ENCODE measurements around the gene CYSRT1. TPM values are rescaled to one million over a fixed set of nuclear protein-coding genes. Genes with fewer than 3 reads are reported as not detected.

CYSRT1 gene
- polyA plus RNA-seq, 1 of the 3 experiments (the other 2 are of a cell fraction), result 2.1 TPM

DNA sequence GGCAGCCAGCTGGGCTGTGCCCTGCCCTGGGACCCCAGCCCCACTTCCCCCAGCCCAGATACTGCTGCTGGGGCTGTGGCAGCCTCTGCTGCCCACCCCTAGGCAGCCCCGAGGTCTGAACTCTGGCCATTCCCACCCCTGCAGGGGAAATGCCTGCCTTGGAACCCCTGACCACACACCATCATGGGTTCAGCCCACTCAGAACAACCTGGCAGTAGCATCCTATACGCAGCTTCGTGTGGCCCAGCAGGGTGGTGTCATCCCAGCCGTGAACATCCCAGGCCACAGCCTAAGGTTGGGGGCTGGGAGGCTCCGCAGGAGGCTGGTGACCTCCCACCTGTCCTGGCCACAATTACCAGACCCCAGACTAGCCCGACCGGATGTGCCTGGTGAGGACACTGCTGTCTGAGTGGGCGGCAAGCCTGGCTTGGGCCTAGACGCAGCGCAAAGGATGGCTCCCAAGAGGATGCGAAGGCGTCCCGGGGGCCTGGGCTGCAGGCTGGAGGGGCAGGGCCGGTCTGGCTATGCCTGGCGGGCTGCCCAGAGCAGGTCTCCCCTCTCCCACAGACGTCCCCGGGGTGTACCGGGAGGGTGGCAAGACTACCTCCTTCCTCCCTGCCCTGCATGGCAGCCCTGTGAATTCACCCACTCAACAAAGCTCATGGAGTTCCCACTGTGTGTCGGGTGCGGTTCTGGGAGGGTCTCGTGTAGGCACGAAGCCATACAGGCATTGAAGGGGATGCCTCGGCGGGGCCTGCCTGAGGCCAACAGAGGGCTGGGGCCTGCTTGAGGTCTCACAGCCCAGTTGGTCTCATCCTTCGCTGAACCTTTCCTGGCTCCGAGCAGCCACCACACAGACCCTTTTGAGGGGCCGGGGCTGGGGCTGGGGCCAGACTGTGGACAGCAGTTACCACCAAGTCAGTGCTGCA is 4.3 kb downstream of the CYSRT1 start:
- no peak for DNase-seq
- POLR2A ChIA-PET, result interaction anchor here (1.2 kb wide), 1 partner anchor 114 kb away, joined by 3 read pairs; no protein-coding TSS in a partner anchor
- Histone ChIP-seq H3K79me2 (ENCODE audit: insufficient read depth) (no peaks in the 10 kb centered on the region), H4K20me1 (ENCODE audit: insufficient read depth) (no peaks in the 10 kb centered on the region), H3F3A (replicated peaks; ENCODE audit: insufficient read depth) (peaks cover 16% of the 10 kb centered on the region), H2AFZ (ENCODE audit: low read depth) (no peak overlapping the region), H3K9me2 (no peaks in the 10 kb centered on the region), H3K4me1 (ENCODE audit: control insufficient read depth in 1 of 2, insufficient read depth in 2 of 2, low read depth in 1 of 2, low read length in 1 of 2) (peaks cover 0 to 45% of the 10 kb centered on the region in 2 experiments; a peak in 1 of 4 replicates), H3K27ac (ENCODE audit: low read depth in 2 of 2, low read length in 1 of 2) (no peak overlapping the region; a peak in 1 of 4 replicates), H3K9ac (no peak overlapping the region), H3K4me3 (ENCODE audit: low read depth in 2 of 2, low read length in 1 of 2) (no peak overlapping the region), H3K9me3 (no peaks in the 10 kb centered on the region), H3K27me3 (ENCODE audit: insufficient read depth) (no peaks in the 10 kb centered on the region), H3K4me2 (no peak overlapping the region), H3K36me3 (replicated peaks in 1 of 2; ENCODE audit: control insufficient read depth in 1 of 2, insufficient read depth in 2 of 2, low read length in 1 of 2) (no peaks in the 10 kb centered on the region)
- CTCF ChIA-PET, result interaction anchor here (0.9 to 3.8 kb wide), 5 partner anchors 105 to 194 kb away, joined by 3 to 40 read pairs (median 5); no protein-coding TSS in a partner anchor
- 87% methylated on average over 6 of the region's 27 CpGs for WGBS (ENCODE audit: low lambda C conversion rate)
- TF ChIP-seq FOXM1 (IDR thresholded peaks at IDR 0.05; ENCODE audit: low read depth), result no peak

GRCh38 chr9:137229903-137230704 is 5.1 kb downstream of the CYSRT1 start:
- no peaks in the 10 kb centered on the region for H3K9me3 ChIP-seq
- H4K20me1 ChIP-seq (ENCODE audit: insufficient read depth), result no peaks in the 10 kb centered on the region
- H3K4me2 ChIP-seq, result no peak overlapping the region
- WGBS (ENCODE audit: low lambda C conversion rate), result 58% methylated on average over 8 of the region's 31 CpGs
- no peaks in the 10 kb centered on the region for H3K27me3 ChIP-seq (ENCODE audit: insufficient read depth)
- H3K4me3 ChIP-seq (ENCODE audit: low read depth in 2 of 2, low read length in 1 of 2), result no peak overlapping the region
- ChIA-PET POLR2A (interaction anchor here (1.2 kb wide), 1 partner anchor 115 kb away, joined by 3 read pairs; no protein-coding TSS in a partner anchor), CTCF (interaction anchor here (0.9 to 1.5 kb wide), 3 partner anchors 163 to 195 kb away, joined by 3 to 5 read pairs (median 3); no protein-coding TSS in a partner anchor)
- no peak overlapping the region; a peak in 1 of 4 replicates for H3K27ac ChIP-seq (ENCODE audit: low read depth in 2 of 2, low read length in 1 of 2)
- DNase-seq, result no peak
- no peak overlapping the region for H3K9ac ChIP-seq
- H3K36me3 ChIP-seq (replicated peaks in 1 of 2; ENCODE audit: control insufficient read depth in 1 of 2, insufficient read depth in 2 of 2, low read length in 1 of 2), result no peaks in the 10 kb centered on the region
- TF ChIP-seq, protein P1, sequence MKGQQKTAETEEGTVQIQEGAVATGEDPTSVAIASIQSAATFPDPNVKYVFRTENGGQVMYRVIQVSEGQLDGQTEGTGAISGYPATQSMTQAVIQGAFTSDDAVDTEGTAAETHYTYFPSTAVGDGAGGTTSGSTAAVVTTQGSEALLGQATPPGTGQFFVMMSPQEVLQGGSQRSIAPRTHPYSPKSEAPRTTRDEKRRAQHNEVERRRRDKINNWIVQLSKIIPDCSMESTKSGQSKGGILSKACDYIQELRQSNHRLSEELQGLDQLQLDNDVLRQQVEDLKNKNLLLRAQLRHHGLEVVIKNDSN (IDR thresholded peaks at IDR 0.05; ENCODE audit: borderline replicate concordance, low read depth), result no peak
- peaks cover 16% of the 10 kb centered on the region for H3F3A ChIP-seq (replicated peaks; ENCODE audit: insufficient read depth)
- H3K79me2 ChIP-seq (ENCODE audit: insufficient read depth), result no peaks in the 10 kb centered on the region
- H2AFZ ChIP-seq (ENCODE audit: low read depth), result no peak overlapping the region
- no peaks in the 10 kb centered on the region for H3K9me2 ChIP-seq
- H3K4me1 ChIP-seq (ENCODE audit: control insufficient read depth in 1 of 2, insufficient read depth in 2 of 2, low read depth in 1 of 2, low read length in 1 of 2), result peaks cover 0 to 41% of the 10 kb centered on the region in 2 experiments; a peak in 1 of 4 replicates

DNA sequence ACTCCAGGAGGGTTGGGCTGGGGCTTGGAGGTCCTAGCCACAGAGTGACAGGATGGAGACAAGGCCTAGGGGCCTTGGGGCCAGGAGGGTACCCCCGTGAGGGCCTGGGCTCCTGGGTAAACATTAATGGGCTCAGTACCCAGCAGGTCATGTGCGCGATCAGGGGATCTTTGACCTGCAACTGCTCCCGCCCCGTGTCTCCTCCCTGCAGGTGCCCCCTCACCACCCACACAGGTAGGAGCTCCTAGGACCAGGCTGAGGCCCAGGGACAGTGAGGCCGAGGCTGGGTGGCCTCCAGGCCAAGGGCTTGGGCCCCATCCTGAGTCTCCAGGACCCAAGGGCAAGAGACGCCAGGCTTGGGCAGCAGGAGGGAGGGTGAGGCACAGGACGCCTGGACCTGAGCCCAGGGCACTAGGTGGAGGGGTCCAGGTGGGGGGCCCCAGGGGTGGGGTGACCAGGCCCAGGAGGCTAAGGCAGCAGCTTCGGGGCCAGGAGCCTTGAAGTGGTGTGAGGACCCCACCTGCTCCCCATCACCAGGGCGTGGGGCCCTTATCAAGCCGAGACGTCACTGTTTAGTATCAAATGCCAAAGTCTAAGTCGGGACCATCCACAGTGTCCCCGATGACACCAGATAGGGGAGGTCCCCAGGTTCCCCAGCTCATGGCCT is 5.9 kb downstream of the CYSRT1 start, which contains the start of gene SLC34A3:
Gene SLC34A3 (plus strand): TSS at position 197 of the 667 bp plus-strand sequence. CDS start 802 bp downstream, outside the sequence.
- TF ChIP-seq IRF3 (IDR thresholded peaks at IDR 0.05; ENCODE audit: low read depth, low read length), result no peak
- TF ChIP-seq GATA2 (CRISPR knock-in tag; IDR thresholded peaks at IDR 0.05), result no peak
- TF ChIP-seq FOXJ3 (CRISPR knock-in tag; IDR thresholded peaks at IDR 0.05), result no peak
- no peak for TF ChIP-seq SMC3 (IDR thresholded peaks at IDR 0.05; ENCODE audit: low read depth, low read length)
- TF ChIP-seq JUND (IDR thresholded peaks at IDR 0.05), result no peak
- POLR2A ChIA-PET, result no interaction called here
- whole genome bisulfite sequencing (ENCODE audit: low lambda C conversion rate), result 67% methylated on average over 1 of the region's 14 CpGs

More for the DNA sequence above, 5.9 kb downstream of the CYSRT1 start, which contains the start of gene SLC34A3:
- H3K36me3 ChIP-seq (replicated peaks in 1 of 2; ENCODE audit: control insufficient read depth in 1 of 2, insufficient read depth in 2 of 2, low read length in 1 of 2), result no peaks in the 10 kb centered on the region
- DNase-seq, result no peak
- H2AFZ ChIP-seq (ENCODE audit: low read depth), result no peak within 1 kb of the TSS
- no peaks in the 10 kb centered on the region for H3K9me2 ChIP-seq
- no peak within 1 kb of the TSS for H3K4me3 ChIP-seq (ENCODE audit: low read depth in 2 of 2, low read length in 1 of 2)
- no peaks in the 10 kb centered on the region for H3K79me2 ChIP-seq (ENCODE audit: insufficient read depth)
- H3K9ac ChIP-seq, result no peak within 1 kb of the TSS
- H3K4me2 ChIP-seq, result no peak within 1 kb of the TSS
- peaks cover 15% of the 10 kb centered on the region for H3F3A ChIP-seq (replicated peaks; ENCODE audit: insufficient read depth)
- CTCF ChIA-PET, result interaction anchor here (1.1 to 1.5 kb wide), 2 partner anchors 164 to 196 kb away, joined by 3 to 5 read pairs; no protein-coding TSS in a partner anchor
- no peaks in the 10 kb centered on the region for H3K9me3 ChIP-seq
- peaks cover 0 to 35% of the 10 kb centered on the region in 2 experiments; a peak in 1 of 4 replicates for H3K4me1 ChIP-seq (ENCODE audit: control insufficient read depth in 1 of 2, insufficient read depth in 2 of 2, low read depth in 1 of 2, low read length in 1 of 2)
- H3K27ac ChIP-seq (ENCODE audit: low read depth in 2 of 2, low read length in 1 of 2), result no peak within 1 kb of the TSS; a peak in 1 of 4 replicates
- H3K27me3 ChIP-seq (ENCODE audit: insufficient read depth), result no peaks in the 10 kb centered on the region
- no peaks in the 10 kb centered on the region for H4K20me1 ChIP-seq (ENCODE audit: insufficient read depth)
